GM18858 (cell line): Measurements from ENCODE around the gene CHST15.

Experiments used
- ATAC-seq: cut with Tn5 transposase; IDR thresholded peaks from one replicate; pipeline ENCODE4 v1.9.1; 2021; ENCODE audit not compliant: unreplicated experiment

CHST15 gene, protein sequence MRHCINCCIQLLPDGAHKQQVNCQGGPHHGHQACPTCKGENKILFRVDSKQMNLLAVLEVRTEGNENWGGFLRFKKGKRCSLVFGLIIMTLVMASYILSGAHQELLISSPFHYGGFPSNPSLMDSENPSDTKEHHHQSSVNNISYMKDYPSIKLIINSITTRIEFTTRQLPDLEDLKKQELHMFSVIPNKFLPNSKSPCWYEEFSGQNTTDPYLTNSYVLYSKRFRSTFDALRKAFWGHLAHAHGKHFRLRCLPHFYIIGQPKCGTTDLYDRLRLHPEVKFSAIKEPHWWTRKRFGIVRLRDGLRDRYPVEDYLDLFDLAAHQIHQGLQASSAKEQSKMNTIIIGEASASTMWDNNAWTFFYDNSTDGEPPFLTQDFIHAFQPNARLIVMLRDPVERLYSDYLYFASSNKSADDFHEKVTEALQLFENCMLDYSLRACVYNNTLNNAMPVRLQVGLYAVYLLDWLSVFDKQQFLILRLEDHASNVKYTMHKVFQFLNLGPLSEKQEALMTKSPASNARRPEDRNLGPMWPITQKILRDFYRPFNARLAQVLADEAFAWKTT

DNA sequence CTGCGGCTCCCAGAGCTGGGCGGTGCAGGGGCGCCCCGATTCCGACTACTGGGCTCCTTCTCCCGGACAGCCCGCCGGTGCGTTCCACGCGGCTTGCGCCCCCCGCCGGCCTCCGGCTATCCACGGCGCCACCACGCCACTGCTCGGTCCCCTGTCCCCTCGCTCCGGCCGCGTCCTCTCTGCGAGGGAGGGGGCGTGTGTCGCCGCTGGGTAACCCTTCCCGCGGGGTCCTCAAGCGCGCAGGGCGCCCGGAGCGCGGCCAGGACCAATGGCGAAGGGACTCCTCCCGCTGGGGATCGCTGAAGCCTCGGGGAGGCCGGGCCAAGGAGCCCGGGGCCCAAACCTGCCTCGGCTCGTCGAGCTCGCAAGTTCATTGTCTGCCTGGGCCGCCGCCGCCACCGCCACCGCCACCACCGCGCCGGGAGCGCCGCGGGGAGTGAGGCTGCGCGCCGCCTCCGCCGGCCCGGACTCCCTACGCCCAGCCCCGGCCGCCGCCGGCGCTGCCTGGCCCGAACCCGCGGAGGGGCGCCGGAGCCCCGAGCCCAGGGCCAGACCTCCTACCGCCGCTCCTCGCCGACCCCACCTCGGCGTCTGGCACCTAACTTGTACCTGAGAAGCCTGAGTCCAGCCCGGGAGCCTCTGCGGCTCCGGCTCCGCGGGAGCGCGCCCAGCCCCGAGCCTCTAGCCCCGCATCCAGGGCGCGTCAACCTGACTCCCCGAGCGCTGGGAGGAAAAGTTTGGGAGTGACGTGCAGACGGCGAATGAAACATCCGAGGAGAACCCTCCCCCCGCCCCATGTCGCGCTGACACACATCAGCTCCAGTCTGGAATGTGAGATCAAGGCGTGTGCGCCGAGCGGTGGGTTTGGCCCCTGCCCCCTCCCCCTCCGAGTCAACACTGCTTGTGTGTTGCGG lies at the start of gene CHST15:
TSS of gene CHST15 (minus strand) at position 739 of the 914 bp plus-strand sequence. CDS start 47,386 bp downstream, outside the sequence.
- ATAC-seq = no peak

DNA sequence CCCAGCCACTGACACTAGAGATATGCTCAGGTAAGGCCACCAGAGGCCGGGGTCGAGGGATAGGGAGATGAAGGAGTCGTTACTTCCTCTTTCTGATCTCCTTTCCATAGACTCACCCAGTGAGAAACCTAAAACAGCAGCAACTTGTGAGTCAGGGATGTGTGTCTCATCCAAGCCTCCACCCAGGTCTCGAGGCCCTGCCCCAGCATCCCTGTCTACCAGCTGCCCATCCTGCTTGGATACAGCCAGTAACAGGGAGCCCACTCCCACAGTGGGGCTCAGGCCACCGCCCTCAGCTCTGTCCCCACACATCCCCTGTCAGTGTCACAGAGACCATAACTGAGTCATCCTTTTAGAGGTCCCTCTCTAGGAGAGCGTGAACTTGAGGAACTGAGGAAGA lies 49.6 kb upstream of the CHST15 start:
- ATAC-seq = no peak

DNA sequence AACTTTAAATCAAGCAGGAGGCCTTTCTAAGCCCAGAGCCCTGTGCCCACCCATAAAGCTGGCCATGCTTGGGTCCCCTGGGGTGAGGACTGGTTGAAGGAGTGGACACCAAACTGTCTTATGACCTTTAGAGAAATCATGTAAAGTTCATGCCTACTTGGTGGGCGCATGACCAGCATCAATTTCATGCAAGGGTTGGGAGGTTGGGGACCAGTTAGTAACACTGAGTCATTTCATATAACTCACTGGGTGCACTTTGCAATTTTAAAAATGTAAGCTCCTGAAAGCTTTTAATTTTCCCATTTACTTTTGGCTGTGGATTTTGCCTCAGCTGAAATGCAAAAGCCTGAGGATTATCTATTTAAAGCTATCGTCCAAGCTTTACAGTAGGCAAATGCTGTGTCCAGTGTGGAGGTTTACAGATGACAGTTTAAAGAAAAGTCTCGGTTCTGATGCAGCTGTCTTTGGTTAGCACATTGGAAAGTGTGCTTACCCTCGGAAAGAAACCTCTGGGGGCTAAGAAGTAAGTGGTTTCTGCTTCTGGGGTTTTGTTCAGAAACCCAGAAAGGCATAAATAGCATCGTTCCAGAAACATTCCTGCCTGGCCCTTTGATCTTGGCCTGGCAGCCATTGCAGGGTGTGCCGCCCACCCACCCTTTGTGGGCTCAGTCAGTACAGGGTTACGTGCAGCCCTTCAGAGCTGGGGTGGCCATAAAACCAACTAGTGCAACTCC lies 48.8 kb upstream of the CHST15 start:
- ATAC-seq = no peak

DNA sequence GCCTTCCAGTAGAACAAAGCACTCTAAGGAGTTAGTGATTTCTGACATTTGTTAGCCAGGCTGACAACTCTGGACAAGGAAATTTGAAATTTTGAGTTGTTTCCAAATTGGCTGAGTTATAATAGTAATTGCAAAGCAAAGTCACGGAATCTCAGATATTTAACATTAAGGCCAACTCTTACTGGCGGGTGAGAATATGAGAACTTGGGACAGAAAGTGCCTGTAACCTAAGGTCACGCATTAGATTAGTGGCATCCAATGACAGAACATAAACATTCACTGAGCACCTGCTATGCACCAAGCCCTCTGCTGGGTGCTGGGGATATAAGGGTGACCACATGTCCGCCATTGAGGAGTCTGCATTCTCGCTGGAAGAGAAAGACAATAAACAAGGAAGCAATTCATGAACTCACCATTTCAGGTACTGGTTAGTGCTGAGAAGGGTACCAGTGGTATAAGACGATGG lies 45.5 kb upstream of the CHST15 start:
- no peak for ATAC-seq

DNA sequence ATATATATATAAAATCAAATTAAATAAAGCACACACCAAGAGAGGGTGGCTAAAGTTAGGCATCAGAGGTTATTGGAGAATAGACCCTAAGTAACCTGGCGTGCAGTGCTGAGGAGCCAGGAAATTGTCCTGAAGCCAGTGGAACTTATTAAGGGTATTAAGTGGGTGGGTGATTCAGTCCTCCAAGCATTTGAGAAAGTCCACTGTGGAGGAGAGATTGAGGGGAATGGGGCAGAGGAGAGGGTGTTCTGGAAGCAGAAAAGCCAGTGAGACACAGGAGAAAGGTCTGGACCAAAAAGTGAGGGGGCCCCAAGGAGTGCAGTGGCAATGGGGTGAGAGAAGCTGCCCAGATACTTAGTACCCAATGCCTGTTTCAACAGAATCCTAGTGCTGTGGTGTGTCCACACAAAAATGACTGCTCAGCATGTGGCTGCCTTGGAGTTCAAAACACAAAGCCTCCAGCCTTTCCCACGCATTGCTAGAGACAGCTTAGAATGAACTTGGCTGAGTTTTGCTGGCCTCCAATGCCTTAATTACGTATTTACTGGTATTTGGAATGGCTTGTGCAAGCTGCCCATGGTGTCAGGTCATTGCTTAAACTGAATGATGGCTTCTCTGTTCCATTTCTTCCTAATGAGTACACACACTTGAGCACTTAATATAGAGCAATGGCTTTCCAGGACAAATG lies 44.9 kb upstream of the CHST15 start:
- no peak for ATAC-seq

DNA sequence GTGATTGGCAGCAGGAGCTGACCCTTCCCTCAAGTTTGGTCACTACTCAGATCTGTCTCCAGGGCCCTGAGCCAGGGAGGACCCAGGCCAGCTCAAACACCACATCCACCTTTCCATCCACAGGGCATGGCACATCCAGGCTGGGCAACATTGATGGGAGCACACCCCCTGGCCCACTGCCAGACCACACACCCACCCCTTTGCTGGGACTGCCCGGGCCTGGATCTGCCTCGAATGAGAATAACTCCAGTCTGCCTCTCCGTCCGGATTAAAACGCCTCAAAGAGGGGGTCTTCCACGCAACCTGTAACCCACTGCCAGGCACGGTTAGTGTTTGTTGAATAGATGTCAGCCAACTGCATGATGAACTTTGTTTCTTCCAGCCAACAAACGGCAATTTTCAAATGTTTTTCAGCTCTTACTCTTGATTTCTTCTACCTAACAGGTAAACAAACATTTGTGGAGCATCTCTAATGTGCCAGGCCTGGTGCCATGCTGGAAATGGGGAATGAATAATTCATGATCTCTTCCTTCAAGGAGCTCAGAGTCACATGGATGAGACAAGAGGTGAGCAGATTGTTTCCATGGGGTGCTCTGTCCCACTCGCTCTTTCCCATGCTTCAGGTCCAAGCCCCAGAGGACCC lies 41.0 kb upstream of the CHST15 start:
- no peak for ATAC-seq

DNA sequence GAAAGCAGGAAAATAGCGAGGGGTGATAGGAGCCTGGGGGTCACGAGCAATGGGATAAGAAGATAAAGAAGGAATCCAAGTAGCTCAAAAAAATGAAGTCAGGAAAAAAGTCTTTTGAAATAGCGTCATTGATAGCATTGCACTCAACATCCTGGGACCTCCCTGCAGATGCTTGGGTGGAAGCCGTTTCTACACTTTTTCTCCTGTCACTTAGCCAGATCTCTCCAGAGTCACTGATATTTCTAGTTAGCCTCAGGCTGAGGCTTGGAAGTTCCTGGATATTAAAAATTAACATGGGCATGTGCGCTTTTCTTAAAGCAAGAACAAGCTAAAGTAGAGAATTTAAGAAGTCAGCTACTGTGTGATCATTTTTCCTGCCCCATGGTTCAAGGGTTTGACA lies 39.5 kb upstream of the CHST15 start:
- no peak for ATAC-seq

DNA sequence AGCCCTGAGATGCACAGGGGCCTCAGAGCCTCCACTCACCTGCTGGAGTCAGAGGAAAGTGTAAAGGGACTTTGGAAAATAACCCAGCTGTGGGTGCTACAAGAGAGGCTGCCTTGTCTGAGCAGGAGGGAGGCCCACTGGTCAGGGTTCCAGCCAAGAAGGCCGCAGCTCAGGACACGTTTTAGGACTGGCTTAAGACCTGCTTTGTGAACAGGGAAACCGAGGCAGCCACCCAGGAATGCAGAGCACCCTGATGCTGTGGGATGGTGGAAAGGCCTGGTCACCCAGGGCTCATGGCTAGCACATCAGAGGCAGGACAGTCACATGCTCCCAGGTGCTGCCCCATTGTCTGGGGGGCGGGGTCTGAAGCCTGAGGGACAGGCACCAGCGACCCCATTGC lies 38.9 kb upstream of the CHST15 start:
- ATAC-seq = no peak

DNA sequence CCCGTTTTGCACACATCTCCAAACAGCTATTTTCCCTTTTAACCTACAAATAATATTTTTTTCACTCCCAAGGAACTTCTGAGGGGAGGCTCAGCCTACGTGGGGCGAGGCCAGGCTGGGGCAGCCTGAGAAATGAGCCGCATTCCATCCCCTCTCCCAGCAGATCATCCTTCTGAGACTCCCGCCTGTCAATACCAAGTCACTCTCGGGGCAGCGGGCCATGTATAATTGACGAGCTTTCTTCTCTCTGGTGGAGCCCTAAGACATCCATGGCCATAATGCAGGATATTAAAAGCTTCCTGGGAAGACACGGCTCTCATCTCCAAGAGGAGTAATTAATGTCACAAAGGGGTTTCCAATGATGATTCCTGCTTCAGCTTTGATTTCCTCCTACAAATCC lies 37.8 kb upstream of the CHST15 start:
- ATAC-seq = no peak

DNA sequence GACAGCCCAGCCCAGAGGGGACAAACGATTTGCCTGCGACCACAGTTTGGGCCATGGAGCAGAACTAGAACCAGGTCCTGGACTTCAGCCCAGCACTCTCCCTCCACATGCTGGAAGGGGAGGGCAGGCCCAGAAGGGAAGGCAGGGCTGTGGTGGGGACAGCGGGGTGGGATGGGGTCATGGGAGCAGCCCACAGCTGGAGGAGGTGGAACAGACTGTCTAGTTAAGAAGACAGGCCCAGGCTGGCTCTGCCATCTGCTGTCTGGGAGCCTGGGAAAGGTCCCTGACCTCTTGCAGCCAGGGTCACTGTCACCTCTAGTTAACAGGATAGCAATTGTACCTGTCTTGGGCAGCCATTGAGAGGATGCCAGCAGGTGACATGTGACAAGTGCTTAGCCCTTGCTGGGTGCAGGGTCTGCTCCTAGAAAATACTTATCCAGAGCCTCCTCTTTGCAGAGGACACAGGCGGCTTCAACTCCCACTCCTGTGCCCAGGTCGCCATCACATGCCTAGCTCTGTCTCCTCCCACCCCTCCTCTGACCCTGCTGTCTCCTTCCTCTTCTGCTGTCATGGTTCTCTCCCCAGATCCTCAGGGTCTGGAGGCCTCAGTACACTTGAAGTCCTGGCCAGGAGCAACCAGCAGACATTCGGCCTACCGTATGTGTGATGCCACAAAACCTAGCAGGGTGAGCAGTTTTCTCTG lies 37.0 kb upstream of the CHST15 start:
- no peak for ATAC-seq

DNA sequence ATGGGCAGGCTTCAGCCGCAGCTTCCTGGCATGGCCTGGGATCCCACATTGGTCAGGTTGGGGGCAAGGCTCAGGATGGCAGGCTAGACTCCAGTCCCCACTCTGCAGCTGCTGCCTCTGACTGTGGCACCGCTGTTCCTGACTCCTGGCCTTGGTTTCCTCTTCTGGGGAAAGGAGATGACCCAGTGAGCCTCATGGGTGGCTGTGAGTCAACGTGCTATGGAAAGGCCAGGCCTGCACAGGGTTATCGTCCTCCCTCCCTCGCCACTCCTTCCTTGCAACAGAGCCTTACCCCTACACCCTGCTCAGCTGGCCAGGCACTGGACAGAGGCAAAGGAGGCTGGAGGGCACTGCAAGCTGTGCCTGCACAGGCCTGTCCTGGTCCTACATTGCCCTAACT lies 36.1 kb upstream of the CHST15 start:
- ATAC-seq = no peak

DNA sequence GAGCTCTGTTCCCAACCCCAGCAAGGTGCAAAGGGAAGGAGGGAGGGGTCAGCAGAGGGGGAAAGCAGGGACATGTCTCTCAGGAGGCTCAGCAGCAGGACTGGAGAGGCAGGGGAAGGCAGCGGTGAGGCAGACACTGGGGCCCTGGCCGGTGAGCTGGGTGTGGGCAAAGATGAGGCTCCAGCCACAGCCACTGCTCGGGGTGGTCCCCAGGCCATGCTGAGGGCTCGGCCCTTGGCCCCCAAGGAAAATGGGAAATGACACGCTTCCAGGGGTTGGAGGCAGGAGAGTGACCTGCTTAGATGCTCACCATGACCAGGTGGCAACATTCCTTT lies 35.4 kb upstream of the CHST15 start:
- ATAC-seq = no peak

DNA sequence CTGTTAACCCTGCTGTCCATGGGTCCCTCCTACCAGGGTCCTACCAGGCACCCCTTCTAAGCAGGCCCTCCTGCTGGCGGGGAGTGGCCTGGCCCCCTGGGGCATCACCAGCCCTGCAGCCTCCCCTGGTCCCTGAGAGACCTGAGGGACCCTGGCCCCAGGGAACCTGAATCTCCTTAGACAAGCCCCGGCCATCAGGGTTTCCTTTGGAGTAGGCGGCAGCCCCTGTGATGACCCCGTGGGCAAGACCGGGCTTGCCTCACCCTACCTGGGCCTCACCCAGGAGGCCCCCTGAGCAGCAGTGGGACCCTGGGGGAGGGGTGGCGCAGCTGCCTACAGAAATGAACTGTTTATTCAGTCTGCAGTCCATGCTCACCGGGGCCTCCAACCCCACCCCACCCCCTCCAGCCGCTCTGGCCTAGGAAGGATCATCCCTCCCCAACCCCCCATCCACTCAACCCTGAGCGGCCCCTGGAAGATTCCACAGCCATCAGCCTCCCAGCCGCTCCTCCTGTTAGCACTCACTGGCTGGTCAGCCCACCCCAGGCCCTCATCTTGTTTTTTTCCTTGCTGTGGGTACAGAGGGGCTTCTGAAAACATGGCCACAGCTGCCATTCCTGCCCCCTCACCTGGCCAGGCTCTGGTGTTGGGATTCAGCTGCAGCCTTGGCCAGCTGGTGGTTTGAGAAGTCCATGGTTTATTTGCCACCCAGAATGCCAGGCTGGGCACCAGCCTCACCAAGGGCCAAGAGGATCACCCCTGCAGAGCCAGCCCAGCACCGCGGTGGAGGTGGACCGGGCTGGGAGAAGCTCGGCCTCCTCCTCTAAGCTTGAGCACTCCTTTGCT lies 34.8 kb upstream of the CHST15 start:
- no peak for ATAC-seq

DNA sequence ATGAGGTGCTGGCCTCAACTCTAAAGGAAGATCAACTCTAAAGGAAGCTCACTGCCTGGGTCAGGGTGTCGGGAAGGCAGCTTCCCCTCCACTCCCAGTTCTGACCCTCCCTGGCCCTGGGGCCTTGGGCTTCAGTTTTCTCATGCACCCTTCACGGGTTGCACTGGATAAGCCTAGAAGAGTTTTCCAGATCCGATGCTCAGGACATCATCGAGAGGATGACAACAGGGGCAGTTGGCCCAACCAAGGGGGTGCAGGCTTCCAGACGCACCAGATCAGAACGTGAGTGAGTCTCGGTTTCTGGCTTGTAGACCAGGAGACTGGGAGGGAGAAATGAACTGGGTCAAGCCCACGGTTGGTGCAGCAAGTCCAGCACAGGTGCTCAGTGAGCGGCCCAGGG lies 34.2 kb upstream of the CHST15 start:
- no peak for ATAC-seq

DNA sequence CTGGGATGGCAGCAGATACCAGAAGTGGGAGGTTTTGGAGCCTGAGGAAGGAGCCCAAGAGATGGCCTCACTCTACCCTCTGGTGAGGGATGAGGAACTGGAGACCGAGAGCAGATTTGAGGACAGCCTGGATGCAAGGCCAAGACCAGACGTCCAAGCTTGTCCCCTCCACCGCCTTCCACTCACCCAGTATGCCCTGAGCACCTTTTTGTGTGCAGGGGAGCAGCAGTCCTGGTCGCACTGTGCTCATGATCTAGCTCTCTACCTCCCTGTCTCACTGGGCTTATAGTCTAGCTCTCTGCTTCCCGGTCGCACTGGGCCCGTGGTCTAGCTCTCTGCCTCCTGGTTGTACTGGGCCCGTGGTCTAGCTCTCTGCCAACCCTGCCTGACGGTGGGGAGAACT lies 33.6 kb upstream of the CHST15 start:
- ATAC-seq = no peak

DNA sequence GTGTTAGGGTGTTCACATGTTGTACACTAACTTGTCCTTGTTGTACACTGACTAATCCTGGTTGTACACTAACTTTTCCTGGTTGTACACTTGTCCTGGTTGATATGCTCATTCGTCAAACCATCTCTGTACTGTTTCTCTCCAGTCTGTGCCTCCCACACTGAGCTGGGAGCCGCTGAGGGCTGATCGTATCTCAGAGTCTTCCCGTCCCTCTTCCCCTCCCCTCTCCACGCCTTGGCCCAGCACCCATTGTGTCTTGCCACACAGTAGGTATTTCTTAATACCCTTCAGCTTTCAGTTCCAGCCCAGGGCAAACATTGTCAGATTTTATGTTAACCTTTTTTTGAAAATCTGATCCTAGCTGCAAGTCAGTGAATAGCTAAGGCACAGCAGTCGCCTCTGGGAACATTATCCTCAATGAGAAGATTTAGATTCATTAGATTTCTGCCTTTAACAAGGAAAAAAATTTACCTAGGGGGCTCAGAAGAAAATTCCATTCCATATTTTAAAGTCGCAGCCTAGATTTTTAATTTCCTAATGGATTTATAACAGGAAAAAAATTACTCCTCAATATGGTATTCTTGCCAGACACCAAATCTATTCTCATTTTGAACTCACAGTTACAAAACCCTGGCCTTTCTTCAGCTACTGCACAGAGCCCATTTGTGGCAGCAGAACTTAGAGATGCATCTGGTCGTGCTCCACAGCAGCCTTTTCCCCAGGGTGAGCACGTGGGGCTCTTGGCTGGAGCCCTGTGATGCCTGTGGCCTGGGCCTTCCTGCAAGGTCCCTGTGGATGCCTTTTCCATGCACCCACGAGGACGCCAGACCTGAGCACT lies 33.0 kb upstream of the CHST15 start:
- no peak for ATAC-seq

DNA sequence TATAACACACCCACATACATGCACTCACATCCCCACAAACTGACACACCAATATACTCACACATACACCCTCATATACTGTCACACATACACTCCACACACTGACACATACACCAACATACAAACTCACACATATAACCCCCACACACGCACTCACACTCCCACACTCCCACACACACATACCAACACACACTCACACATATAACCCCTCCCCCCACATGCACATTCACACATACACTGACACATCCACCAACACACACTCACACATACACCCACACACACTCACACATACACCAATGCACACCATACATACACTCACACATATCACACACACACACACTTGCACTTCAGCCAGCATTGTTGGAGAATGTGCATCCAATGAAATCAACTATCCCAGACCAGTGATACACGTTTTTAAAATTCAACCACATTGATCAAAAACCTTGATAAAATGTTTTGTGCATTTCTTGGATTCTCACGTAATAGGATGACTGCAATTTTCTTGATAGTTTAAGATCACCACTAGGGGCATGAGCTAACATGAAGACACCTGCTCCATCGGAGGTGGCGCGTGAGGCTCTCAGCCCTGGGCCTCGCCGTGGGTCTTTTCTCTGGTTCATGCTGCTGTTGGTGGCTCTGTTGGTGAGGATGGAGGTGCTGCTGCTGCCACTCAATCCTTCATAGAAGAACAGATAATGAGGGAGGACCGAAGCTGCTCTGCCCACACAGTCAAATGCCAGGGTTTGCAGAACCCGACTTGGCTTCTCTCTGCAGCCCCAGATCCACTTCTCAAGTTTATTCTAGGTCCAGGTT lies 32.1 kb upstream of the CHST15 start:
- no peak for ATAC-seq
